Stimulated activated CD4-positive, alpha-beta T cell treated with anti-CD3 and anti-CD28 coated beads, Interleukin-4, amount 100 ng/mL, for 48 hours (primary cell): ENCODE results near the gene MYEF2.

ENCODE experiments used
- DNase-seq, 2 donors: peaks; one replicate each; pipeline ENCODE4 v3.0.0-alpha.2; 2020; ENCODE audit warnings: low read depth in 2 of 2

Gene MYEF2

DNA sequence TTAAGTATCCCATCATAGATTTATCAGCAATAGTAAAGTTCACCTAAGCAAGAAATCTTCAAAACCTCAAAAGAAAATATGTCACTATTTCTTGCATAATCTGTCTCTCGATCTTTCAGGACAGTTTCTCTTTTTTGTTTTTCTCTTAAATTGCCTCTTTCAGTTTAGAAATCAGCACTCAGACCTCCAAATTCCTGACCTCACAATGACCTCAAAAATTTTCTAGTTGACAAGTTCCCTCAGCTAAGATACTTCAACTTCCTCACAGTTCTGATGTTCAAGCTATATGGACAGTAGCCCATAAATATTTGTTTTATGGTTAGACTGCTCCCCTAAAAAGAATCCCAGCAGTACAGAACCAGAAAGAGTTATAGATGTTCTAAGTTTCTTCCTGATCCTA lies 33.2 kb downstream of the MYEF2 start:
- no peak for DNase-seq

DNA sequence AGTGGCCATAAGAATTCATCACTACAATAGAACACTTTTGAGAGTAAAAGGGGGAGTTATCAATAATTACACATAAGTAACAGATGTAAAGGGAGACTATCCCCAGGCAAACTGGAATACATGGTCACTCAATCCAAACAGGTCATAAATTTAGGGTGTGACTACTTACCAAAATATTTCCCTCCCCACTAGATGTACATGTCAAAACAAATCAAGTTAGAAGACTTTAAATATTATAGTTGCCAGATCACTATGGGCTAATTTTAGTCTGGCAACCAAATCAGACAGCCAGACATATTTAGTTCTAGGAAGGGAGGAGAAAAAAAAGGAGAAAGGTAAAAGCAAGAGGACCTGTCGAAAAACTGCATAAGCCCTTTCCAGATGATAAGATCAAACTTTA lies 34.2 kb downstream of the MYEF2 start:
- no peak for DNase-seq

DNA sequence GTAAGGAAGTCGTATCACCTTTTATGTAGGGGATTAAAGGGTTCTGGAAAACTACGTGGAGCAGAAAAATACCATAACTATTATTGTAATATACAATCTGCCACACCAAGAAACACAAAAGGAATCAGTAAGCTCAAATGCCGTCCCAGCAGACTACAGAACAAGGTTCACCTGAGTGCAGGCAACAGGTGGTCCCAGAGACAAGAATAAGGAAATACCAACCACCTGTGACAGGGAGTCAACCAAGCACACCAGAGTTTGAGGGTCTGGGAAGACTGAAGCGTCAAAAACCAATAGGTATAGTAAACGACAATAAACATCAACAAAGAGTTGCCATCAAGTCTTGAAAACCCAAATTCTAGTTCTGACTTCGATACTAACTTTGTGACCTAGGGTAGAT lies 45.2 kb downstream of the MYEF2 start:
- DNase-seq, result no peak

GRCh38 chr15:48131324-48131723 lies 46.8 kb downstream of the MYEF2 start:
- no peak for DNase-seq

DNA sequence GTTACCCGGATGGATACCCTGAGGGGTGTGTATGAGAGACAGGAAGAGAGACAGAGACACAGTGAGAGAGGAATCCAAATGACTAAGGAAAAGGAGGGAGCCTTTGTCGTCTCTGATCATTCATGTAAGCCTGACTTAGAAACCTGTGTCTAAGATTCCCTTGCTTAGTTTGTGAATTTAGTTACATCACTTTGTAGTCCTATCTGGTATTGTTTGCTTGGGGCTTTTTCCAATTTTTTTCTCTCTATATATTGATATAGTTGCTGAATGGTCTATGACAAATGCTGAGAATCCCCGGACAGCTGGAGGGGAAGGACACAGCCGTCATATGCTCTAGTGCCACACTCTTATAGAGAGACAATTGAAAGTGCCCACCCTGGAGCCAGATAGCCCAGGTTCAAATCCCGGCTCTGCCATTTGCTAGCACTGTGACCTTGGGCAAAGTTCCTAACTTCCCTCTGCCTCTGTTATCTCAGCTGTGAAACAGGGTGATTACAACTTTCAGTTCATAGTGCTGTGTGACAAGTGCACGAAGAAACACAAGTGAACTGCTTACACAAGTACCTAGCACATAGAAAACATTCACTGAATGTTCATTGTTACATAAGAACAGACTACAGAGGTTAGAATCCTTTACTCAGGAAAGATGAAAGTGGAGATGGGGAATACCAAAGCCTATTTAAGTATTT lies 51.3 kb downstream of the MYEF2 start:
- no peak for DNase-seq

DNA sequence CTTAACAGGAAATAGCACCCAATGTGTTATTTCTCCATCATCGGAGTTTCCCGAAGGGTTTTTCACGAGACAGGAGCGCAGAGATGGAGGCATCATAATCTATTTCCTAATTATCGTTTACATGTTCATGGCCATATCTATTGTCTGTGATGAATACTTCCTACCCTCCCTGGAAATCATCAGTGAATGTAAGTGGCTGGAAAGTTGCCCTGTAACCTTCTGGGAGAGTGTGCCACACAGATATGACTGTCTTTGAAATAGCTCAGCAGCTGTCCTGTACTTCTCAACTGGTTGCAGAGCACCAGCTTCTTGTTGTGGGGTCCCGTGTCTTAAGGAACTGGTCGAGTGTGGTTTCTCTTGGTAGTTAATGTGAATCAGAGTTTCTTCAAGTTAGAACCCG lies 56.2 kb downstream of the MYEF2 start:
- no peak for DNase-seq

DNA sequence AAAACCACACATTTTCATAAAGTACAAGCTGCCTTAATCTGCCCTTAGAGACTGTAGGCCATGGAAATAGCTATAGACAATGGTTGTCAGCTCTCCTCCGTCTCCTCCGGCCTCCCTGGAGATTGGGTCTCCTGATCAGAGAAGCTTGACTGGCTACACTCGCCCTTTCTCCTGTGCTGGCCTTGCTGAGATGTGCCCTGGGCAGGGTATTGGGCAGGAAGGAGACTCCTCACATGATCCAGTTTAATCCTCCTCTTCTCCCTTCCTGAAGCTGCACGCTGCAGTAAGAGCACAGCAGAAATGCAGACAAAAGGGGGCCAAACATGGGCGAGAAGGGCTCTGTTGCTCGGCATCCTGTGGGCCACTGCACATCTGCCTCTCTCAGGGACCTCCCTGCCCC lies 57.4 kb downstream of the MYEF2 start, which contains the start of gene SLC24A5:
TSS of gene SLC24A5 (plus strand) at position 246 of the 400 bp plus-strand sequence. CDS start at position 301, 55 bp downstream.
- DNase-seq, result no peak

DNA sequence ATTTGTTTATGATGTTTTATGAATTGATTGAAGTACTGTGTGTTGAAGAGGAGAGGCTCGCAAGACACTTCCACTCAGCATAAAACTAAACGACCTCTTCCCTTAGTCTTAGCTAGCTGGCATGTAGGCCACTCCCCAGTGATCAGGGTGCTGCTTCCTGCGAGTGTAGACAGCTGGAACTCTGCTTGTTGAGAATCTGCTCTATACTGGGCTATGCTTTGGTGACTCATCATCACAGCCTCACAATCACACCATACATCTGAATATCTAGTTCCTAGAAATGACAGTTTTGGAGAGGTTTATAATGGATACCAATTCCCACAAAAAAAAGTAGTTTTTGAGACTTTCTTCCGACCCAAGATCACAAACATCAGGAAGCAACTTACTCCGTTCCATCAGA lies 58.8 kb downstream of the MYEF2 start:
- DNase-seq, result no peak

DNA sequence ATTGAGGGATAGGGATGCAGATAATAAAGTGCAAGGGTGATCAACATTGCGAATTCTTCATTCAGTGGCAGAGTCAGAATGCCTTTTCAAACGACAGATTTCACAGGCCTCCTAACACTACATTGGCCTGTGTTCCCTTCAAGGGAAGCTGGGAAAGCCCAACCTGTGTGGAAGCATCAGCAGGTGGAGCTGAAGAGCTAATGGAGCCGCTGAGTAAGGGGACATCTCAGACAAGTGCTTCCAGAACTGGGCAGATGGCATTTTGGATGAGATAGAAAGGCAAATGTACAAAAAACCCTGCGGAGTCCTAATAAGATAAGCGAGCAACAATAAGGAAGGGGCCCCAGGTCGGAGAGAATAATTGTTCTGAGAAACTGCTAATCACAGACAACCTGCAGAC lies 65.9 kb downstream of the MYEF2 start:
- DNase-seq, result no peak

- no peak for DNase-seq
Observed at GRCh38 chr15:48109856-48110531, 68.1 kb downstream of the MYEF2 start.

GRCh38 chr15:48109212-48109611 lies 68.9 kb downstream of the MYEF2 start:
- no peak for DNase-seq

- no peak for DNase-seq
Observed at GRCh38 chr15:48105936-48106335, 72.2 kb downstream of the MYEF2 start.

GRCh38 chr15:48103647-48104046 lies 74.4 kb downstream of the MYEF2 start:
- no peak for DNase-seq

GRCh38 chr15:48102167-48102566 lies 75.9 kb downstream of the MYEF2 start:
- DNase-seq, result no peak

DNA sequence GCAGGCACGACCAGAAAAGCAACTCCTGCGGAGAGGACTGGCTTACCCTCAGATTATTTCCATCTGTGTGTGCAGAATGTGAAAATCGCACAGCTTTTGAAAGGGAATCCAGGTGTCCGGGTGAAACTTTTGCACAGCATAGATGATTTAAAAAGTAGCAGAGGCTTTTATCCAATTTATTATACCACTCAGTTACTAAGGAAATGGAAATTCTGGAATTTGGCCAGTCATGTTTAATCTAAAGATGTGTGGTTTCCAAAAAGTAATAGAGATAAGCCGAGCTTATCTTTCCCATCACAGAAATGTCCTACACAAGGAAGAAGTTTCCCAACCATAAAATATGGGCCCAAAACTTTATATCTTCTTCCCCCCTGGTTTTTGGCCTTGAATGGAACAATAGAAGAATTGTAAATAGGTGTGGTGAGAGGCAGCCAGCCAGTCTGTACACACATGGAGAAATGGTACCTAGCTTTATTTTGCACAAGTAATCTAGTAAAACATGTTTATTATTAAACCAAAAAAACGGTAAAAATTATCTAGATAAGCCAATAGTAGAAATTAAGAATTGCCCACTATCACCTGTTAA lies 76.6 kb downstream of the MYEF2 start:
- DNase-seq, result no peak

- no peak for DNase-seq
Observed at GRCh38 chr15:48097264-48097663, 80.8 kb downstream of the MYEF2 start.

DNA sequence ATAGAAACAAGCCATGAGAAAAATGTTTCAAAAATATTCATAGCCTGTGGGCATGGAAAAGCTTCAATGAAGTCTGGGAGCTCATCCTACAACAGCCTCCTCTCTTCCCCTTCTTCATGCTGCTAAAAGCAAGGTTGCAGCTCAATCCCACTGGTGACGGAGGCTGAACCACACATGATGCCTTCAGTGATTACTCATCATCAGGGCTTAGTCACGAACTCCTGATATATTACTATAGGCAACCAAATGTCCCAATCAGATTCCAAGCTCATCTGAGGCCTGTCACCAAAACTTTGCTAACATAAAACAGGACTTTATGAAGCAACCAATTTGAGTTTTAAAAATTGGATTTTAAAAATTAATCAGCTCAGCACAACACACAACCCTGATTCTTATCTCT lies 81.3 kb downstream of the MYEF2 start:
- no peak for DNase-seq

DNA sequence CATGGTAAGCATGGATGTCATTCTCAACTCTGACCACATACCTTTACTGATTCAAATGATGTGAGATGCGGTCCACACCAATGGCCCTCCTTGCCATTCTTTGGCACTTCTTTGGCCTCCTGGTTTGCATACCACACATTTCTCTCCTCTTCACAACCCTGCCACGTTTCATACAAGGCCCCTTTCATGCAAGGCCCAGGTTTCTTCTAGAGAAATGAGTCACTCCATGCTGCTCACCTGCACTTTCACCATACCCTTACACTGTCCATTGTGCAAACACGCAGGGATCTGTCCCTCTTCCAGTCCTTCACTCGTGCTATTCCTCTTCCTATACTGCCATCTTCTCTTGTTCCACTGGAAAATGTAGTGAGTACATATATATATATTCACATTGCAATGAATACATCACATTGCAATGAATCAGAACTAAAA lies 81.7 kb downstream of the MYEF2 start:
- no peak for DNase-seq

GRCh38 chr15:48091522-48091921 lies 86.6 kb downstream of the MYEF2 start:
- DNase-seq, result no peak

DNA sequence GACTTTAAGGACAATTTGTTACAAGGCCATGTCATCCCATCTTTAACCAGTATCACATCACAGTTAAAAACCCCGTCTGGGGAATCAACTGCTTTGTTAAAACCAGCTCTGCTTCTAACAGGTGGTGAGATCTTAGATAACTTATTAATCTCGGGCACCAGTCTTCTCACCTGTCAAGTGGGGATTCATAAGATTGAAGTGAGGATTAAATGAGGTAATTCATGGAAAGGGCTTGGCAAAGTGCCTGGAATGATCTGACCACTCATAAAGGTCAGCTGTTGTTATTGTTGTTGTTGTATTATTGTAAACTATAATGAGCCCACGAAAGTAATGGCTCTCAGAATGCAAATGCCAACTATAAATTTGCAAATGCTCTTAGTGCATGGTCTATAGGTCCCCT lies 87.4 kb downstream of the MYEF2 start:
- DNase-seq, result no peak

GRCh38 chr15:48090115-48090514 lies 88.0 kb downstream of the MYEF2 start:
- DNase-seq, result no peak

- DNase-seq, result no peak
Observed at GRCh38 chr15:48089702-48090101, 88.4 kb downstream of the MYEF2 start.

- DNase-seq, result no peak
Observed at GRCh38 chr15:48087844-48088243, 90.3 kb downstream of the MYEF2 start.
